IMR-90 (cell line): ENCODE results near the gene PRLR. TPM values are rescaled to one million over a fixed set of nuclear protein-coding genes. Genes with fewer than 3 reads are reported as not detected.

Experiments used
- ATAC-seq: fragments of 200-7000 bp; cut with Tn5 transposase; 2 replicates; pipeline ENCODE4 v1.9.1; 2020; ENCODE audit warnings: low read depth, mild to moderate bottlenecking, moderate library complexity
- BruUV-seq: library from RNA; stranded (reverse); fragments of 400-500 nt; replicated peaks from 2 replicates; lab custom pipeline; 2021; lab: Mats Ljungman, UMichigan
- CTCF ChIA-PET: fragments of 300-600 bp; formaldehyde crosslinking; extraction: SDS; loops from one replicate; lab custom pipeline; 2021; ENCODE audit warnings: antibody characterized with exemption; lab: Yijun Ruan, JAX
- POLR2A ChIA-PET: fragments of 300-600 bp; sonication (Branson Sonifier 250); formaldehyde crosslinking; loops from one replicate; lab custom pipeline; 2022; ENCODE audit warnings: antibody characterized with exemption; ENCODE audit not compliant: unreplicated experiment; lab: Charles Lee
- DNase-seq: peaks from one replicate; pipeline ENCODE4 v3.0.0; 2013
- H2AFZ ChIP-seq: replicated peaks from 2 replicates; pipeline ENCODE3; 2013; ENCODE audit warnings: low read length, mild to moderate bottlenecking; ENCODE audit not compliant: poor library complexity
- H2AK5ac ChIP-seq: 2 replicates; pipeline ENCODE4 v1.6.1; 2013; ENCODE audit warnings: low read depth, low read length, inconsistent platforms
- H2AK9ac ChIP-seq: replicated peaks from 2 replicates; pipeline ENCODE3; 2013; ENCODE audit warnings: mild to moderate bottlenecking, low read depth, low read length, moderate library complexity; ENCODE audit not compliant: poor library complexity
- H2BK120ac ChIP-seq: 2 replicates; pipeline ENCODE4 v1.6.1; 2013; ENCODE audit warnings: low read depth, low read length, inconsistent platforms
- H2BK15ac ChIP-seq: 3 replicates; pipeline ENCODE4 v1.6.1; 2013; ENCODE audit warnings: low read depth, low read length, inconsistent platforms
- H2BK20ac ChIP-seq: 2 replicates; pipeline ENCODE4 v1.6.1; 2013; ENCODE audit warnings: low read depth, mild to moderate bottlenecking, inconsistent platforms, low read length, moderate library complexity
- H2BK5ac ChIP-seq: 2 replicates; pipeline ENCODE4 v1.6.1; 2013; ENCODE audit warnings: mild to moderate bottlenecking, low read depth, low read length, inconsistent platforms; ENCODE audit not compliant: poor library complexity, severe bottlenecking
- H3K14ac ChIP-seq: replicated peaks from 2 replicates; pipeline ENCODE4 v1.6.1; 2013; ENCODE audit warnings: low read depth, low read length, inconsistent platforms
- H3K18ac ChIP-seq: 2 replicates; pipeline ENCODE4 v1.6.1; 2013; ENCODE audit warnings: low read depth, low read length, control low read depth
- H3K23ac ChIP-seq: 2 replicates; pipeline ENCODE4 v1.6.1; 2013; ENCODE audit warnings: low read depth, low read length, inconsistent platforms
- H3K27ac ChIP-seq: 2 replicates; pipeline ENCODE4 v1.5.1; 2013; ENCODE audit warnings: mild to moderate bottlenecking, control low read depth, low read length; ENCODE audit not compliant: insufficient read depth
- H3K27me3 ChIP-seq: 2 replicates; pipeline ENCODE4 v1.6.1; 2013; ENCODE audit warnings: low read length; ENCODE audit not compliant: control insufficient read depth, insufficient read depth
- H3K36me3 ChIP-seq: 2 replicates; pipeline ENCODE4 v1.6.1; 2013; ENCODE audit warnings: low read length, mixed read lengths; ENCODE audit not compliant: control insufficient read depth, insufficient read depth
- H3K4ac ChIP-seq: 2 replicates; pipeline ENCODE4 v1.6.1; 2013; ENCODE audit warnings: low read depth, low read length, inconsistent platforms
- H3K4me1 ChIP-seq: 2 replicates; pipeline ENCODE4 v1.6.1; 2013; ENCODE audit warnings: low read length, mixed read lengths; ENCODE audit not compliant: control insufficient read depth, insufficient read depth
- H3K4me2 ChIP-seq: 2 replicates; pipeline ENCODE4 v1.6.1; 2013; ENCODE audit warnings: low read depth, mild to moderate bottlenecking, control low read depth, low read length, moderate library complexity
- H3K4me3 ChIP-seq: 2 replicates; pipeline ENCODE4 v1.5.1; 2013; ENCODE audit warnings: low read depth, mild to moderate bottlenecking, control low read depth, low read length, moderate library complexity; ENCODE audit not compliant: insufficient read depth
- H3K56ac ChIP-seq: 2 replicates; pipeline ENCODE4 v1.6.1; 2013; ENCODE audit warnings: low read length, inconsistent platforms; ENCODE audit not compliant: insufficient read depth; ENCODE audit errors: extremely low read depth
- H3K79me1 ChIP-seq, 2 experiments: 2 replicates each; pipeline ENCODE4 v1.6.1; 2013; ENCODE audit warnings: low read length in 2 of 2, inconsistent platforms in 1 of 2, low read depth in 1 of 2
- H3K9ac ChIP-seq: 2 replicates; pipeline ENCODE4 v1.6.1; 2013; ENCODE audit warnings: low read depth, low read length, control low read depth
- H3K9me1 ChIP-seq: 2 replicates; pipeline ENCODE4 v1.6.1; 2013; ENCODE audit warnings: low read length, inconsistent platforms; ENCODE audit not compliant: insufficient read depth
- H3K9me3 ChIP-seq: 2 replicates; pipeline ENCODE4 v1.6.1; 2013; ENCODE audit warnings: low read length; ENCODE audit not compliant: control insufficient read depth, insufficient read depth
- H4K20me1 ChIP-seq: 2 replicates; pipeline ENCODE4 v1.6.1; 2013; ENCODE audit warnings: low read length, inconsistent platforms; ENCODE audit not compliant: insufficient read depth
- H4K5ac ChIP-seq: 2 replicates; pipeline ENCODE4 v1.6.1; 2013; ENCODE audit warnings: mild to moderate bottlenecking, low read depth, low read length, control low read depth
- H4K8ac ChIP-seq, 2 experiments: 2 replicates each; pipeline ENCODE4 v1.6.1; 2013; ENCODE audit warnings: low read depth in 2 of 2, low read length in 2 of 2, control low read depth in 1 of 2, inconsistent platforms in 1 of 2
- H4K91ac ChIP-seq: 2 replicates; pipeline ENCODE4 v1.6.1; 2013; ENCODE audit warnings: low read depth, low read length, inconsistent platforms; ENCODE audit not compliant: insufficient read depth
- CEBPB ChIP-seq: IDR thresholded peaks from 2 replicates; pipeline ENCODE4 v1.6.1; 2012; ENCODE audit warnings: low read depth, low read length, improper control_type of control experiment
- CHD1 ChIP-seq: IDR thresholded peaks from 2 replicates; pipeline ENCODE4 v1.6.1; 2012; ENCODE audit warnings: low read depth, low read length, improper control_type of control experiment
- FOS ChIP-seq: fragments of 150-350 bp; IDR thresholded peaks from 2 replicates; pipeline ENCODE4 v1.6.1; 2016; ENCODE audit warnings: low read depth, low read length
- MAFK ChIP-seq: IDR thresholded peaks from 2 replicates; pipeline ENCODE4 v1.6.1; 2012; ENCODE audit warnings: low read depth, low read length, improper control_type of control experiment
- MAZ ChIP-seq: IDR thresholded peaks from 2 replicates; pipeline ENCODE4 v1.6.1; 2012; ENCODE audit warnings: low read depth, mild to moderate bottlenecking, low read length, improper control_type of control experiment, moderate library complexity, borderline replicate concordance
- NFE2L2 ChIP-seq: fragments of 150-350 bp; IDR thresholded peaks from 2 replicates; pipeline ENCODE4 v1.6.1; 2016; ENCODE audit warnings: low read depth, mild to moderate bottlenecking, low read length
- POLR2A ChIP-seq: IDR thresholded peaks from 2 replicates; pipeline ENCODE4 v1.6.1; 2012; ENCODE audit warnings: mild to moderate bottlenecking, low read depth, low read length
- WGBS, 2 experiments: methylation state at CpG; one replicate each; pipeline versions ENCODE4 v1.1.5 to v1.1.7; 2013; ENCODE audit warnings: missing lambda C conversion rate in 2 of 2; ENCODE audit not compliant: insufficient read length in 1 of 2; ENCODE audit errors: extremely low coverage in 2 of 2; 5-methylcytosine and 5-hydroxymethylcytosine counted together
- dilution Hi-C: fragments of 300-500 bp; cut with HindIII; formaldehyde crosslinking; loops from one replicate; pipeline ENCODE4 v1.14.3; 2018; ENCODE audit warnings: low sequenced_read_pairs; ENCODE audit not compliant: unreplicated experiment
- in situ Hi-C: fragments of 300-500 bp; cut with MboI; formaldehyde crosslinking; loops from 3 replicates; pipeline ENCODE4 v1.14.3; 2019; ENCODE audit warnings: low sequenced_read_pairs, inconsistent platforms, mixed read lengths
- intact Hi-C: fragments of 100-400 bp; cut with micrococcal nuclease; formaldehyde crosslinking; loops from 2 replicates; pipeline ENCODE4 v1.10.0; 2022
- polyA plus RNA-seq, 3 experiments: library from polyadenylated mRNA; depleted of rRNA; stranded (reverse); fragments of >200 nt; gene quantifications; 2 replicates each; pipeline ENCODE4 v1.2.3, GENCODE V29; 2012; ENCODE audit warnings: low replicate concordance in 1 of 3
- total RNA-seq: library from RNA; depleted of rRNA; stranded (reverse); fragments of >200 nt; gene quantifications from 2 replicates; pipeline ENCODE4 v1.2.3, GENCODE V29; 2012
- TF ChIP-seq, protein P1 (sequence below): fragments of 150-350 bp; IDR thresholded peaks from 2 replicates; pipeline ENCODE4 v1.6.1; 2017; ENCODE audit warnings: mild to moderate bottlenecking, antibody characterized with exemption, low read length, low read depth
- TF ChIP-seq, protein P2 (sequence below): fragments of 150-350 bp; IDR thresholded peaks from 2 replicates; pipeline ENCODE4 v1.6.1; 2016; ENCODE audit warnings: low read depth, mild to moderate bottlenecking, low read length, moderate library complexity, borderline replicate concordance

Gene PRLR
- total and polyA plus RNA-seq, 2 of the 4 experiments (the other 2 are of a cell fraction) = 0.24 to 0.54 TPM

DNA sequence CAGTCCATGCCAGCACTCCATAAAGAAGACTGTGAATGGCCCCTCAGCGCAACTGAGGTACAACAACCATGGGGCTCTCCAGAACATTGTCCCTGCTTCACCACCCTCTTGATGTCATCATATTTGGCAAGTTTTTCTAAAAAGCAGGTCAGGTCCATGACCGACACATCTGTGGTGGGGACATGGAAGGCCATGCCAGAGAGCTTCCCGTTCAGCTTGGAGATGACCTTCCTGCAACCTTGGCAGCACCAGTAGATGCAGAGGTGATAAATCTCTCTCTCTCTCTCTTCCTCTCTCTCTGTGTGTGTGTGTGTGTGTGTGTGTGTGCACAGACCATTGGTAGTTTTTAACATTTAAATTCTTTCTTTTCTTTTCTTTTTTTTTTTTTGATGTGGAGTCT, 147.1 kb downstream of the PRLR start:
- TF ChIP-seq, protein P1, sequence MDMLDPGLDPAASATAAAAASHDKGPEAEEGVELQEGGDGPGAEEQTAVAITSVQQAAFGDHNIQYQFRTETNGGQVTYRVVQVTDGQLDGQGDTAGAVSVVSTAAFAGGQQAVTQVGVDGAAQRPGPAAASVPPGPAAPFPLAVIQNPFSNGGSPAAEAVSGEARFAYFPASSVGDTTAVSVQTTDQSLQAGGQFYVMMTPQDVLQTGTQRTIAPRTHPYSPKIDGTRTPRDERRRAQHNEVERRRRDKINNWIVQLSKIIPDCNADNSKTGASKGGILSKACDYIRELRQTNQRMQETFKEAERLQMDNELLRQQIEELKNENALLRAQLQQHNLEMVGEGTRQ = no peak
- TF ChIP-seq POLR2A (no peak), CHD1 (no peak), MAFK (no peak), FOS (no peak), MAZ (no peak), CEBPB (no peak), NFE2L2 (no peak)
- TF ChIP-seq, protein P2, sequence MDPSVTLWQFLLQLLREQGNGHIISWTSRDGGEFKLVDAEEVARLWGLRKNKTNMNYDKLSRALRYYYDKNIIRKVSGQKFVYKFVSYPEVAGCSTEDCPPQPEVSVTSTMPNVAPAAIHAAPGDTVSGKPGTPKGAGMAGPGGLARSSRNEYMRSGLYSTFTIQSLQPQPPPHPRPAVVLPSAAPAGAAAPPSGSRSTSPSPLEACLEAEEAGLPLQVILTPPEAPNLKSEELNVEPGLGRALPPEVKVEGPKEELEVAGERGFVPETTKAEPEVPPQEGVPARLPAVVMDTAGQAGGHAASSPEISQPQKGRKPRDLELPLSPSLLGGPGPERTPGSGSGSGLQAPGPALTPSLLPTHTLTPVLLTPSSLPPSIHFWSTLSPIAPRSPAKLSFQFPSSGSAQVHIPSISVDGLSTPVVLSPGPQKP = no peak
- 83% methylated on average over 1 of the region's 3 CpGs; no CpG with 5 or more reads in 1 of the 2 experiments for WGBS, 2 experiments
- in situ Hi-C loops = loop anchor here (25.0 kb wide), 1 partner anchor 529 kb away; the partner anchor contains the start of gene SPEF2

More for the DNA sequence above, 147.1 kb downstream of the PRLR start:
- Histone ChIP-seq H3K56ac (no peak overlapping the region), H4K5ac (no peak overlapping the region), H3K4me1 (peaks cover 4% of the 10 kb centered on the region; the same call in 1 of the 2 replicates), H2AK9ac (no peak overlapping the region), H3K9me1 (no peaks in the 10 kb centered on the region), H3K4me3 (no peak overlapping the region), H3K36me3 (no peaks in the 10 kb centered on the region), H2BK5ac (no peak overlapping the region), H3K27me3 (peaks cover 15% of the 10 kb centered on the region), H3K14ac (no peak overlapping the region), H4K91ac (no peak overlapping the region), H2BK120ac (no peak overlapping the region), H3K79me1 (no peaks in the 10 kb centered on the region), H2AFZ (no peak overlapping the region), H3K4me2 (no peak overlapping the region), H3K9me3 (no peaks in the 10 kb centered on the region), H3K27ac (no peak overlapping the region), H3K4ac (no peak overlapping the region), H2BK15ac (no peak overlapping the region), H2BK20ac (no peak overlapping the region), H2AK5ac (no peak overlapping the region), H4K20me1 (no peaks in the 10 kb centered on the region), H3K9ac (no peak overlapping the region), H3K23ac (no peak overlapping the region), H4K8ac (no peak overlapping the region), H3K18ac (no peak overlapping the region)
- CTCF ChIA-PET = no interaction called here
- intact Hi-C loops = loop anchor here (10.0 kb wide), 2 partner anchors 352 to 702 kb away; no protein-coding TSS in a partner anchor
- dilution Hi-C loops = no loop called here
- POLR2A ChIA-PET = no interaction called here
- no peak for ATAC-seq
- DNase-seq = no peak
- no TSS peak for BruUV-seq
